Urinary bladder (tissue), 4 donors: ENCODE results near the gene DUT. TPM values are rescaled to one million over a fixed set of nuclear protein-coding genes. Genes with fewer than 3 reads are reported as not detected.

Source experiments
- DNase-seq: peaks from one replicate; pipeline ENCODE4 v3.0.0-alpha.2; 2015; ENCODE audit errors: extremely low spot score
- H3K27ac ChIP-seq: one replicate; pipeline ENCODE4 v1.5.1; 2013; ENCODE audit warnings: low read depth, mild to moderate bottlenecking, moderate library complexity
- H3K36me3 ChIP-seq: one replicate; pipeline ENCODE4 v1.6.1; 2013; ENCODE audit warnings: mild to moderate bottlenecking, moderate library complexity; ENCODE audit not compliant: insufficient read depth
- H3K4me1 ChIP-seq: one replicate; pipeline ENCODE4 v1.6.1; 2013; ENCODE audit warnings: mild to moderate bottlenecking, moderate library complexity; ENCODE audit not compliant: insufficient read depth
- H3K4me3 ChIP-seq: one replicate; pipeline ENCODE4 v1.5.1; 2013; ENCODE audit warnings: low read depth, low read length
- WGBS: extraction: QIAGEN DNeasy Blood & Tissue Kit; methylation state at CpG from one replicate; pipeline ENCODE4 v1.1.7; 2013; 5-methylcytosine and 5-hydroxymethylcytosine counted together
- polyA plus RNA-seq: library from polyadenylated mRNA; stranded (reverse); fragments of 200-250 nt; gene quantifications from one replicate; pipeline ENCODE4 v1.2.3, GENCODE V29; 2013
- total RNA-seq: library from RNA; depleted of rRNA; stranded (reverse); fragments of >200 nt; gene quantifications from one replicate; pipeline ENCODE4 v1.2.3, GENCODE V29; 2014
- donor health status: healthy with polysubstance abuse.
- donor health status: healthy.

DUT gene
- total RNA-seq (80.7 TPM), polyA plus RNA-seq (103 TPM)

DNA sequence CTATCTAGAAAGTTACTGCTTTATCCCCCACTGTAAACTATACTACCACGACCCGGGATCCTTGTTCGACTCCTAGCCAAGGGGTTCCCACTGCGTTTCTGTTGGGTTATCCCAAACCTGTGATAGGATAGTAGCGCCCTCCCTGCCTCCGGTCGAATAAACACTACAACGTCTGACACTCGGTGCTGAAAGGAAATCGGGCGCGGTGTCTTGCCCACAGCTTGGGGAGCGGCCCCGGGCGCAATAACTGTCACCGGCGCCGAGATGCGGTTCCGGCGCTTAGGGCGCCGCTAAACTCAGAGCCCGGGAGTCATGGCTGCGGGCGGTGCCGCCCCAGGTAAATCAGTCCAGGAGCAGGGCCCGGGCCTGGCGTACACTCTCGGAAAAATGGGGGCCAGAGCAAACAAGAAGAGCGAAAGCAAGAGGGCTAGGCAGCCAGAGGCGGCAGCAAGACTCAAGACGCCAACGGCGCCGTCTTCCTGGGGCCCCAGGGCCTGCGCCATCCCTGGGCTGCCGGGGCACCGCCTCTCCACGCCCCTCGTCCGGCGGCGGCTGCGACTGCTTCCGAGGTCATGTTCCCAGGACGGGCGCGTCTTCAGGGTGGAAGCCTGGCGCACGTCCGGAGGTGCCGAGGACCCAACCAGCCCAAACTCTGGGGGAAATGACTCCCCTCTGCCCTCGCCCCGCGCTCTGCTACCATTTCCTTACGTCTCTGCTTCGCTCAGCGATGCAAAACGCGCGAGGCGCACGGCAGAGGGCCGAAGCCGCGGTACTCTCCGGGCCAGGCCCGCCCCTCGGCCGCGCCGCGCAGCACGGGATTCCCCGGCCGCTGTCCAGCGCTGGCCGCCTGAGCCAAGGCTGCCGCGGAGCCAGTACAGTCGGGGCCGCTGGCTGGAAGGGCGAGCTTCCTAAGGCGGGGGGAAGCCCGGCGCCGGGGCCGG lies at the start of gene DUT:
TSS of gene DUT (plus strand) at position 575 of the 941 bp plus-strand sequence. CDS start at position 662, 87 bp downstream.
- Histone ChIP-seq H3K36me3 (no peaks in the 10 kb centered on the region), H3K27ac (peak within 1 kb of the TSS; percentile 92), H3K4me1 (no peaks in the 10 kb centered on the region), H3K4me3 (peak within 1 kb of the TSS; percentile 83)
- WGBS: under 1% methylated on average over 89 of the region's 89 CpGs
- peak; percentile 41 for DNase-seq

DNA sequence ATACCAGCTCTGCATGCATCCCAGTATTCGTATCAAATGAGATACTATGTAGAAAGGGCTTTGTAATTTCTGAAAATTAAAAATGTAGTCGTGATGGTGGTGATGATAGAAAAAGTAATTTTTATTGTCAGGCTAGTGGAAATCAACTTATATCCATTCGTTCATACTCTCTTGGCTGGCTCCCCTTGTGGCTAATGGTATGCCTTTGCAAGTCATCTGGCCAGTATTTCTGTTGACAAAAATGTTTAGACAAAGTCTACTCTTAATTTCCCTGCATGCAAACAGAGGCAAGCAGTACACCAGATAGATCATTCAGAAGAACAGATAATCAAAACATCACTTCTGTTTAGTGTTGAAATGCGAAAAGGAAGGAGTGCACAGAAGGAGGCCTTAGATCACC lies 49.6 kb upstream of the DUT start:
- WGBS: 76% methylated on average over 4 of the region's 4 CpGs
- Histone ChIP-seq H3K4me1 (peaks cover 1% of the 10 kb centered on the region), H3K36me3 (no peaks in the 10 kb centered on the region), H3K4me3 (no peak overlapping the region), H3K27ac (no peak overlapping the region)
- DNase-seq: no peak

DNA sequence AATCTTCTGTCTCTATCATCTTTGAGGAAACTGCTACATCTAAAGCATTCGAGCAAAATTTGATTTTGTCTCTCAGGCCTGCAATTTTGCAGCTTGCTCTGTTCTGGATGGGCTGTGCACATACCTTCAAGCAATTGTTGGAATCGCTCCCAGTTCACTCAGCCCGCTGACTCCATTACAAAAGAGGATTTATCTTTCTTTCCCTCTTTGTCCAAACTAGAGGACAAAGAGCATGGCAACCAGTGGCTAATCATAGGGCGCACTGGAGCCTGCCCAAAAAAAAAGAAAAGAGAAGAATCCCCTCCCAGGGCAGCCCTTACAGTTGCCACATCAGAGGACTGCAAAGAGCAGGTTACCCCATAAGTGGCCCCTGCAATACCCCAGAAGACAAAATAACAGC lies 49.0 kb upstream of the DUT start:
- no peak overlapping the region for H3K27ac ChIP-seq
- no peak for DNase-seq
- WGBS: 53% methylated on average over 4 of the region's 4 CpGs

DNA sequence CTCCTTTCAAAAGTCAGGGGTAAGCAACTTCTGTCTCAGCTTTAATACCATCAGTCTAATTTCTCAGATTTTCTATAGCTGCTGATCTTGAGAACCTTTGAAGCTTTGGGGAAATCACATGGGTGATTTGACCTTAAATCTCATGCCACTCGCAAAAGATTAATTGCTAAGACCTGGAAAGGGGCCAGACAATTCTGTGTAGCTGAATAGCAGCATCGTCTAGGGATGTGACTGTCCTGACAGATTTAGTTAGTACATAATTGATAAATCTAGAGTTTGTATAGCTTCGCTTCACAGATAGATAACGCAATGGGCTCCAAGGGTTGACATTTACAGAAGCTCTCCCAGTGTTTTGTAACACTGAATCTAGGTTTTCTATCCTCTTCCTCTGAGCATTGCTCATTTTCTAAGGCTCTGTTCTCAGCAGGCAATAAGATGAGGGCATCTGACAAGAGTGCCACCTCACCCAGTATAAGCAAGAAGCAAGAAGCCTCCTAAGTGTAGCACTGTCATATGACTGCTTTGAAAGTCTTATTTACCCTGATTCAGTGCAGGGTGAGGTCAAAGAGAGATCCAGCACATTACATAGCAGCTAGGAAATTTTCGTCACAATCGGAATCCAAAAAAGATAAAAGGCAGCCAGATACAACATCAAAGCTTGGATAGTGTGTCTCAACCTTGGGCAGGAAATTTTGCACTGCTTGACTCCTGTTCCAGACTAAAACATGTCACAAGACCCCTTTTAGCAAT lies 47.7 kb upstream of the DUT start:
- H3K36me3 ChIP-seq: no peaks in the 10 kb centered on the region
- peak; percentile 14 for DNase-seq
- no peak overlapping the region for H3K4me3 ChIP-seq
- no peak overlapping the region for H3K27ac ChIP-seq
- H3K4me1 ChIP-seq: peaks cover 1% of the 10 kb centered on the region
- WGBS: 52% methylated on average over 6 of the region's 6 CpGs

More for the DNA sequence above, 49.0 kb upstream of the DUT start:
- Histone ChIP-seq H3K4me1 (peaks cover 1% of the 10 kb centered on the region), H3K4me3 (no peak overlapping the region), H3K36me3 (no peaks in the 10 kb centered on the region)

DNA sequence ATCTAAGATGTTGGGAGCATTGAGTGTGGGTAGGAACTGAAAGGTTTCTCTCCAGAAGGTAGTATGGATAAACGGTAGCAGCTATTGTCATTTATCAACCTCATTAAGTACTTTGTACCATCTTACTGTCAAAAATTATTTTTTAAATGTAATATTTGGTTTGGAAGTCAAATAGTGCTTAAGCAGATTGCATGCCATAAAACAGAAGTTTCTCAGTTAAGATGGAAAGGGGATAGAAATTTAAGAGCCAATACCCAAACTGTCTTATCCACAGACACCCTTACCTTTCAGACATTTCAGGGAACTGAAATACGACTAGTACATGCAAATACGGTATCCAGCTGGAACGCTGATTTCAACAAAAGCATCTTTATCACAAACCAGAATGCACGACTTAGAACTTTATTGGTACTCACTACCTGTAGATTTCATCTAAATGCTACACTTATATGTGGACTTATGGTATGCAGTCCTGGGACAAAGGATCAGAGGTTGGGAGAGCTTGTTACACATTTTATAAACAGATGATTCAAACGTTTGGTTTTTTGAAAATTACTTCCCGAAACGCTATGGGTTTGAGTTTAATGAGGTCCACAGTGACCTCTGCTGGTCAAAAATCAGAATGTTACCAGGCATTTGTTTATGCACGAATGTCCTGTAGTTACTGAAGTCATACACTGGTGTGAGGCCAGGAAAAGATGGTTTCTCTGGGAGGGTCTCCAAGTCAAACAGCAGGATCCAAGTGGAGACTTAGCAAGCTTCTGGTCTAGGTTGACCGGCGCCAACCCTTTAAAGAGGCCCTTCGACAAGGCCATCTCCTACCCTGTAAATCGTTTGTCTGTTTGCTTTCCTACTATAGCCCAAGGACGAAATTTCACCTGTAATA lies 45.7 kb upstream of the DUT start:
- Histone ChIP-seq H3K4me3 (no peak overlapping the region), H3K4me1 (peaks cover 1% of the 10 kb centered on the region), H3K27ac (no peak overlapping the region), H3K36me3 (no peaks in the 10 kb centered on the region)
- 15% methylated on average over 14 of the region's 14 CpGs for WGBS
- peak; percentile 84 for DNase-seq

DNA sequence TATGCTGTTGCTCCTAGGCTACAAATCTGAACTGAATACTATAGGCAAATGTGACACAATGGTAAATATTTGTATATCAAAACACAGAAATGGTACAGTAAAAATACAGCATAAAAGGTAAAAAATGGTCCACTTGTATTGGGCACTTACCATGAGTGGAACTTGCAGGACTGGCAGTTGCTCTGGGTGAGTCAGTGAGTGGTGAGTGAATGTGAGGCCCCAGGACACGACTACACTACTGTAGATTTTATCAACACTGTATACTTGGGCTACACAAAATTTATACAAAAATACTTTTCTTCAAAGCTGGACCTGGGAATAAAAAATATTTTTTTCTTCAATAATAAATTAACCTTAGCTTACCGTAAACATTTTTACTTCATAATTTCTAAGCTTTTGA lies 41.6 kb upstream of the DUT start:
- 83% methylated on average over 2 of the region's 2 CpGs for WGBS
- DNase-seq: no peak
- Histone ChIP-seq H3K4me1 (no peaks in the 10 kb centered on the region), H3K27ac (no peak overlapping the region), H3K36me3 (no peaks in the 10 kb centered on the region), H3K4me3 (no peak overlapping the region)

DNA sequence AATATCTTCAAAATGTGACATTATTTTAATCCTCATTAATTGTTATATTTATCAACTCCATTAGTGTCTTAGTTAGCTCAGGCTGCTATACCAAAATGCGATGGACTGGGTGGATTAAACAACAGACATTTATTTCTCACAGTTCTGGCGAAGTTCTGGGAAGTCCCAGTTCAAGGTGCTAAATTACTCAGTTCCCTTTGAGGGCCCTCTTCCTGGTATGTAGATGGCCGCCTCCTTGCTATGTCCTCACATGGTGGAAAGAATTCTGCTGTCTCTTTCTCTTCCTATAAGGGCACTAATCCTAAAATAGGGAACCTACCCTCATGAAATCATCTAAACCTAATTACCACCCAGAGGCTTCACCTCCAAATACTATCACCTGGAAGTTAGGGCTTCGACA lies 38.8 kb upstream of the DUT start:
- DNase-seq: no peak
- 83% methylated on average over 4 of the region's 4 CpGs for WGBS
- no peaks in the 10 kb centered on the region for H3K36me3 ChIP-seq
- no peak overlapping the region for H3K4me3 ChIP-seq
- no peak overlapping the region for H3K27ac ChIP-seq
- no peaks in the 10 kb centered on the region for H3K4me1 ChIP-seq

DNA sequence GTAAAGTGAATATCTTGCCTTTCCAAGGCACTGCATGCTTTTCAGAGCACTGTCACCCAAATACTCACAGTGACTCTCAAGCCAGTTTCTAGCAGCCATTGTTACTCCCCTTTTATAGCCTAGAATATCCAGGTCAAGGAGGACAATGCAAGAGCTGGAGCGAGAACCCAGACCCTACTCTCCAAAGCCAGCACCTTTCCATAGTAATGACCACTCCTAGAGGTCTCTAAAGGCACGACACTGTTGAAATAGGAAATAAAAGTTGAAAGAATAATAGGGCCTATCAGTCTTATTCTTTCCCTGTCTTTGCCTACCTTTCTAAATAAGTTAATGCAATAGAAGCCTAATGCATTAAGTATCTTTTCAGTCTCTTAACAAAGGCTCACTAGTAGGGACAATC lies 33.6 kb upstream of the DUT start:
- Histone ChIP-seq H3K4me1 (no peaks in the 10 kb centered on the region), H3K27ac (no peak overlapping the region), H3K36me3 (no peaks in the 10 kb centered on the region), H3K4me3 (no peak overlapping the region)
- DNase-seq: no peak
- WGBS: 91% methylated on average over 2 of the region's 2 CpGs

DNA sequence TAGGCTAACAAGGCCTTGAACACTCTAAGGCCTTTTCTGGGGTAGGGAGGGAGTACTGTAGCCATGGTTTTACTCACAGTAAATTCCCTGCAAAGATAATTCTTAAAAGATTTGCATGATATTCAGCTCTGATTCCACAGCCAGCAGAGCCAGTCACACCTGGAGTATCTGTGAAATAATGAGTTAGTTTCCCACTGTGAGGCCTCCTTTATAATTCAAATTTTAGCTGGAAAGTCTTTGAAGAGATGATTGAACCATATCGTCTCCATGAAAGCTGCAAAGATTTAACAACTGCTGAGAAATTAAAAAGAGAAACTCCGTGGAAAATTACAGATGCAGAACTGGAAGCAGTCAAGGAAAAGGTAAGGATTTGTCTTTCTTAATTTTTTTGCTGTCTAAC lies 32.3 kb upstream of the DUT start:
- no peak overlapping the region for H3K4me3 ChIP-seq
- WGBS: 43% methylated on average over 2 of the region's 2 CpGs
- no peak overlapping the region for H3K27ac ChIP-seq
- no peaks in the 10 kb centered on the region for H3K36me3 ChIP-seq
- no peaks in the 10 kb centered on the region for H3K4me1 ChIP-seq
- DNase-seq: no peak

DNA sequence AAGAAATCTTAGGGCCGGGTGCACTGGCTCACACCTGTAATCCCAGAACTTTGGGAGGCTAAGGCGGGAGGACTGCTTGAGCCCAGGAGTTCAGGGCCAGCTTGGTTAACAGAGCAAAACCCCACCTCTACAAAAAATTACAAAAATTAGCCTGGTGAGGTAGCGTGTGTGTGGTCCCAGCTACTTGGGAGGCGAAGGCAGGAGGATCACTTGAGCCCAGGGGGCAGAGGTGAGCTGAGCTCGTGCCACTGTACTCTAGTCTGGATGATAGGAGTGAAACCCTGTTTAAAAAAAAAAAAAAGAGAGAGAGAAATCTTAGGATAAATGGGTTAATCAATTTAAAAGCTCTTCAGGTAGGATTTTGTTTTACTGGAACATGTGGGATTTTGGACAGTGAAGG lies 31.2 kb upstream of the DUT start:
- H3K4me1 ChIP-seq: no peaks in the 10 kb centered on the region
- no peak overlapping the region for H3K4me3 ChIP-seq
- H3K27ac ChIP-seq: no peak overlapping the region
- 78% methylated on average over 5 of the region's 5 CpGs for WGBS
- H3K36me3 ChIP-seq: no peaks in the 10 kb centered on the region
- no peak for DNase-seq

DNA sequence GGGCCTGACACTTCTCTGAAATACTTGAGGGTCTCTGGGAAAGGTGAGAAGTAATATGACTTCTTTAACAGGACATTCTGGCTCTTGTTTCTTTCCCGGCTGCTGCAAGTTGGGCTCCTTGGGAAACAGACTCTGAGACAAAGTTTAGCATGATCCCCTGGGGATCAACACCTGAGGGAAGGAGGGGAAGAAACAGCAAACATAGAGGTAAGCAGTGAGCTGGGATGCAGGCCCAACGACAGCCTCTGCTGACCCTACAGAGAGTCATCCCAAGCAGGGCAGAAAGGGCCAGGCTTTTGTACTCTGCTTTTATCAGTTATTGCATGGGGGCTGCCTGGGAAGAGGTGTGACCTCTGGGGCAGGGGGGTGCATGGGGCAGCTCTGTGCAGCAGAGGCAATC lies 26.8 kb upstream of the DUT start:
- 50% methylated on average over 2 of the region's 2 CpGs for WGBS
- Histone ChIP-seq H3K4me3 (no peak overlapping the region), H3K36me3 (no peaks in the 10 kb centered on the region), H3K4me1 (no peaks in the 10 kb centered on the region), H3K27ac (no peak overlapping the region)
- DNase-seq: no peak

DNA sequence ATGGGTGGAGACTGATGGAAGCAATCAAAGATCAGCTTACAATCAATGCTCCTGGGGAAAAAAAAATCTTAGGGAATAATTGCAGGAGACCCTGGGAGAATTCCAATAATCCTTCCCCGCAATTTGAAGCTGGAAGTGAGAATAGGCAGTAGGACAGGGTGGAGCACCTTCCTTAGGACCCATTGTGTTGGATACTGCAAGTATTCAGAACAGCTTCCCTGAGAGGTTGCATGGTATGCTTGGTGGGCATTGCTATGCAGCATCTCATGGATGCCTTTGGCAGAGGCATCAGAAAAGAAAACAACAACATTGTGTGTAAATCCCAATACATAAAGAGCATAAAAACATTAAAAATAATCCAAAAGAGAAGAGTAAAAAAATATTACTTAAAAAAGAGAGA lies 24.6 kb upstream of the DUT start:
- Histone ChIP-seq H3K36me3 (no peaks in the 10 kb centered on the region), H3K4me1 (no peaks in the 10 kb centered on the region), H3K4me3 (no peak overlapping the region), H3K27ac (no peak overlapping the region)
- whole genome bisulfite sequencing: 77% methylated on average over 1 of the region's 1 CpG
- no peak for DNase-seq

DNA sequence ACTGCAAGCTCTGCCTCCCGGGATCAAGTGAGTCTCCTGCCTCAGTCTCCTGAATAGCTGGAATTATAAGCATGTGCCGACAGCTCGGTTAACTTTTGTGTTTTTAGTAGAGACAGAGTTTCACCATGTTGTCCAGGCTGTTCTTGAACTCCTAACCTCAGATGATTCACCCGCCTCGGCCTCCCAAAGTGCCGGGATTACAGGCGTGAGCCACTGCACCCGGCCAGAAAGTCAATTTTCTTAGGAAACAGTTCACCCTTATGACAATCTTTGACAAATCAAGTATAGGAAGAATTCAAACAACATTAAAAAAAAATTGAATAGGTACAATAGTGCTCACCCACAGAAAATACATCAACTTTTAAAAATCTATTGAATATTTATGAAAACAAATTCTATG lies 23.6 kb upstream of the DUT start:
- Histone ChIP-seq H3K27ac (no peak overlapping the region), H3K4me3 (no peak overlapping the region), H3K36me3 (no peaks in the 10 kb centered on the region), H3K4me1 (no peaks in the 10 kb centered on the region)
- no peak for DNase-seq
- WGBS: 81% methylated on average over 8 of the region's 8 CpGs
